MM.1S (cell line): ENCODE data around the gene ALDH3B2.

Experiments used
- CTCF ChIP-seq: fragments of 300-600 bp; sonication (generic); IDR thresholded peaks from 2 replicates; pipeline ENCODE4 v1.5.1; 2016; ENCODE audit warnings: antibody characterized with exemption, low read length, mixed read lengths
- EZH2 ChIP-seq: fragments of 300-600 bp; sonication (generic); optimal IDR thresholded peaks from 2 replicates; pipeline ENCODE3; 2017; ENCODE audit warnings: low read depth, mild to moderate bottlenecking, antibody characterized with exemption, low read length, mixed read lengths
- EZH2phosphoT487 ChIP-seq: fragments of 300-600 bp; sonication (generic); IDR thresholded peaks from 2 replicates; pipeline ENCODE4 v1.6.1; 2018; ENCODE audit warnings: antibody characterized with exemption, low read length

- no peak for TF ChIP-seq CTCF
- TF ChIP-seq EZH2, result no peak
- TF ChIP-seq EZH2phosphoT487, result no peak
Observed at GRCh38 chr11:67671211-67671520, 3.3 kb downstream of the ALDH3B2 start.
